NCI-H1694 (cell line): ENCODE measurements around the gene BIRC6.
"Not testable (repeated sequence)": the region's sequence is repeated elsewhere in the genome, so short reads cannot be mapped to it uniquely, and the experiment has no call there.

Source experiments
- DNase-seq: peaks from one replicate; lab custom pipeline; 2025; lab: John Stamatoyannopoulos, UW

Gene BIRC6

DNA sequence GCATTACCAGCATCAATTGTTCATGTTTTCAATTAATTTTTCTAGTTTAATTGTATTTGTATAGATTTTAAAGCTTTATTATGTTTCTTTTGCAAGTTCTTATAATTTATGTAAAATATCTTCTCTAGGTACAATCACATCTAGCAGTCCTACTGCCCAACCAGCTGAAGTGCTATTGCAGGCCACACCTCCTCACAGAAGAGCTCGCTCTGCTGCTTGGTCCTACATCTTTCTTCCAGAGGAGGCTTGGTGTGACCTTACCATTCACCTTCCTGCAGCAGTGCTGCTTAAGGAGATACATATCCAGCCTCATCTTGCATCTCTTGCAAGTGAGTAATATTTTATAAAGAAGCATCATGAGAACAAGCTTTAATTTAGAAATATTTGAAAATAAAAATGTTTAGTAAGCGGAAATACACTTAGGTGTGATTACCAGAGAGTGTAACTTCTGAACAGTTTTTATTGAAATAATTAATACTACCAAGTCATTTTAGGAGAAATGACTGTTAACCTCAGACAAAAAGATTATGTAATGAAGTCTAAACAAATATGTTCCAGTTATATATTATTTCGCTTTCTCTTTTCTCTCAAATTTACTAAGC lies 148.2 kb downstream of the BIRC6 start:
- DNase-seq: no peak

DNA sequence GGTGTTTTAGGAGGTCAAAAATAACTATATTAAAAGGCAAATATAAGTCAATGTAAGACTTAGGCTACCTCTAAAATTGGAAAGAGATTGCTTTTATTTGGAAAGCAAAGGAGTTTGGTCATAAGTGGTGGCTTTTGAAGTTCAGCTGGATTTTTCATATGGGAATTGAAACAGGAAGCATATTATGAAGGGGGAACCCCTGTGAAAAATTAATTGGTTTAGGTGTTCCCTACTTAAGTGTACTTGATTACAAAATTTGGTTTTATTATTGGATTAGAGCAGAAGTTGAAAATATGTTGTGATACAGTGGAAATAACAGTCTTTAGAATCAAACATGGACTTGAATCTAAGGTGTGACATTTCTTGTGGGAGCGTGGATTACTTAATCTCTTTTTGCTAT lies 149.6 kb downstream of the BIRC6 start:
- no peak for DNase-seq

GRCh38 chr2:32514946-32515345 lies 158.1 kb downstream of the BIRC6 start:
- DNase-seq: no peak

GRCh38 chr2:32516567-32516966 lies 159.7 kb downstream of the BIRC6 start:
- no peak for DNase-seq

DNA sequence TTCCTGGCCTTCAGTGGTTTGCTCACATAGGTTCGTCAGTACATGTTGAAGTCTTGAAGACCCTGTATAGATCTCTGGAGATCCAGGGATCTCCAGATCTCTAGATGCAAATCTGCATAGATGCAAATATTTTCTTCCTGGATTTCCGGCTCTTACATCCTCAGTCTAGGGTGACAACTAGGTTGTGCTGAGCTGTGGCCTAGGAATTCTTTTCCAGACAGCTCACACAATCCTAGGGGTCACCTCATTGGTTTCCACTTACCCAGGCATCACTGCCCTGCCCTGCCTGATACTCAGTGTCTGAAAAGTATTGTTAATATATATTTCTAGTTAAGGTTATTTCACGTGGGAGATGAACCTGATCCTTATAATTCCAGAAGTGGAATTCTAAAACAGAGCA lies 165.9 kb downstream of the BIRC6 start:
- DNase-seq: no peak

DNA sequence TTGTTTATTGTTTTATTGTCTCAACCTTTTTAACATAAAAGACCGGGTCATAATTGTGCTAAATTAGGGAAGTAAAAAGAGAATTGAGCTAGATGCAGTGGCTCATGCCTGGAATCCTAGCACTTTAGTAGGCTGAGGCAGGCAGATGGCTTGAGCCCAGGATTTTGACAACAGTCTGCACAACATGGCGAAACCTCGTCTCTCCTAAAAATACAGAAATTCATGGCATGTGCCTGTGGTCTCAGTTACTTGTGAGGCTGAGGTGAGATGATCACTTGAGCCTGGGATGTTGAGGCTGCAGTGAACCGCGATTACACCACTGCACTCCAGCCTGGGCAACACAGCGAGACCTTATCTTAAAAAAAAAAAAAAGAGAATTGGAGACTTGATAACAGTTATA lies 166.9 kb downstream of the BIRC6 start:
- DNase-seq: no peak

DNA sequence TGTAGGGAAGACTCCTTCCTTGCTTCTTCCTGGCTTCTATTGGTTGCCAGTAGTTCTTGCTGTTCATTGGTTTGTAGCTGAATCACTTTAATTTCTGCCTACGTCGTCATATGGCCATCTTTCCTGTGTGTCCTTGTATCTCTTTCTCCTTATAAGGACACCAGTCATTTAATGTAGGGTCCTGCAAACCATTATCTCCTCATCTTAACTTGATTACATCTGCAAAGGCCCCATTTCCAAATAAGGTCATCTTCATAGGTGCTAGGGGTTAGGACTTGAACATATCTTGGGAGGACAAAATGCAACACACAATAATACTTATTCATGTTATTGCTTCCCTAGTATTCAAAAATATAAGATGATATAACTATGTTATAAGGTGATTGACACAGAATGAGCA lies 175.5 kb downstream of the BIRC6 start:
- no peak for DNase-seq

- DNase-seq: no peak
Measured at GRCh38 chr2:32532961-32533360, 176.1 kb downstream of the BIRC6 start.

- no peak for DNase-seq
Measured at GRCh38 chr2:32534831-32535230, 178.0 kb downstream of the BIRC6 start.

- no peak for DNase-seq
Measured at GRCh38 chr2:32538735-32539134, 181.9 kb downstream of the BIRC6 start.

DNA sequence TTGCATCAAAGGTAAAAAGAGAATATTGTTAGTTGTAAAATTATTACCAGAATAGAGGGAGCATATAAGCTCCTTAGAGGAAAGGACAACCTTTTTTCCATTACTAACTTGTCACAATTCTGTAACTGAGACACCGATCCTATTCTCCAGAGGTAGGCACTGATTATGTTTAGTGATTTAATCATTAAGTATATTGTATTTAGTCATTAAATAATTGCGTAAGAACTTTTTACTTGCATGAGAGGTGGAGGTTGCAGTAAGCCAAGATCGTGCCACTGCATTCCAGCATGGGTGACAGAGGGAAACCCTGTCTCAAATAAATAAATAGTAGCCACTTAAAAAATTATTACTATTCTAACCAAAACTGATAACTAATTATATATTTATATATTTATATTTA lies 195.7 kb downstream of the BIRC6 start:
- not testable (repeated sequence) for DNase-seq

GRCh38 chr2:32553829-32554432 lies 197.1 kb downstream of the BIRC6 start:
- DNase-seq: peak; percentile 51

DNA sequence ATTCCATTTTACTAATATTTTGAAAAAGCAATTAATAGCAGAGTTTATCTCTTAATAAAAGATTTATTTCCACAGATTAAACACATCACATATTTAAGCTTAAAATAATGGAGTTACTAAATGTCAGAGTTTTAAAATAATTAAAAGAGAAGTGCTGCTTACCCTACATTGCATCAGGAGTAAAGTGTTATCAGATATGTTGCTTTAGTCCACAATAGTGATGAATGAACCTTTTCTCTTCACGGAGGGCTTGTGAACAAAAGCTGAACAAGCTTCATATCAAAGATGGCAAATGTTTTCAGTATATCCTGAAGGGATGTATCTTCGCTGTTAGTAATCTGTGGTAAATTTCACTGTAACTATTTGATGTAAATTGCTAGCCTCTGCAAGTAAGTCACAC lies 201.7 kb downstream of the BIRC6 start:
- DNase-seq: no peak

GRCh38 chr2:32559136-32559535 lies 202.3 kb downstream of the BIRC6 start:
- no peak for DNase-seq

DNA sequence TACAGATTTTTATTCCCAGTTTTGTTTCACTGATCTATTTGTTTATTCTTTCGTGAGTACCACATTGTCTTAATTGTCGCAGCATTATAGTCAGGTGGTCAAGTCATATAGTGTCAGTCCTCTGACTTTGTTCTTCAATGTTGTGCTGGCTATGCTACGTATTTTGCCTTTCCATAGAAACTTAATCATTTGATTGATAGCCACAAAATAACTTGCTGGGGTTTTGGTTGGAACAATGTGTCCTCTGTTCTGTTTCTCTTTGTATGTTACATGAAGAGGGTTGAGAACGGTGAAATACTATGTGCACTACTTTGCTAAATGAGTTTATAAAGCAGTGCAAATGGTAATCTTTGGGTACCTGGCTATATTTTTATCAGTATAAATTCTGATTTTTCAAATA lies 206.1 kb downstream of the BIRC6 start:
- no peak for DNase-seq

DNA sequence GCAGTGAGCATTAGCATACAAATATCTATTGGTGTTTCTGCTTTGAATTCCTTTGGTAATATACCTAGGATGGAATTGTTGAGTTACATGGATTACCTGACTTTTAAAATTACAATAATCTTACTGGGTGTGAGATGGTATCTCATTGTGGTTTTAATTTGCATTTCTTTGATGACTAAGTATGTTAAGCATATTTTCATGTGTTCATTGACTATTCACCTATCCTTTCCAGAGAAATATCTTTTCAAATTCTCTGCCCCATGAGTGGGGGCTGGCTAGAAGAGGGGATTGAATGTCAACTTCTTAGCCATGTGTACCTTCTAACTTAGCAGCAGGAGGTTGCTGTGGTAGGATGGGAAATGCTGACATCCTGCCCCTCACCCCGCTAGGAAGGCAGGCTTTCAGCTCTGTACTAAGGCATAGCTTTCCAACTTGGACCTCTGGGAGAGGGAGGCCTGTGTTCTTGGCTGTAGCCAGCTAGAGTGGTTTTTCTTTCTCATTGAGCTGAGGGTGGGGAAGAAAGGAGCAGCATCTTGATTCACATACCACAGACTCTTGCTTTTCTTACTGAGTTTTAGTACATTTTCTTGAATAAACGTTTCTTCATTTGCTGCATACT lies 207.7 kb downstream of the BIRC6 start:
- no peak for DNase-seq

GRCh38 chr2:32565902-32566301 lies 209.1 kb downstream of the BIRC6 start:
- no peak for DNase-seq

GRCh38 chr2:32572030-32572429 lies 215.2 kb downstream of the BIRC6 start:
- DNase-seq: no peak

DNA sequence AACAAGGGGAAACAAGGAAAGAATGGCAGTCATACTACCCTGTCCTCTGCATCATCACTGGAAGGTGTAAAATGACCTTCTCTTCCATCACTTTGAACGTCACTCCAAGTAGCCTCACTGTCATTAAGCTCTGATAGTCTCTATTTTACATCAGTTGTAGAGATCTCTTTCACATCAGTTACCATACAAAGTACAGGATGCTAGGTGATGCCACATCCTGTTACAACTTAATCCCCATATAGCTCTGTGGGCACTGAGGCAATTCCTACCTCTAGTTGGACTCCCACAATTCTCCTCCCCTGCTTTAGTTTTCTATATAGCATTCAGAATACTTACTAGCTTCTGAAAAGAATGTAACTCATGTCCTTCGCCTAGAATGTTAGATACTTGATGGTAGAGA lies 215.9 kb downstream of the BIRC6 start:
- DNase-seq: no peak

GRCh38 chr2:32591669-32592463 lies 235.0 kb downstream of the BIRC6 start:
- DNase-seq: no peak

- no peak for DNase-seq
Measured at GRCh38 chr2:32594573-32594972, 237.8 kb downstream of the BIRC6 start.

- no peak for DNase-seq
Measured at GRCh38 chr2:32611366-32611765, 254.5 kb downstream of the BIRC6 start.

DNA sequence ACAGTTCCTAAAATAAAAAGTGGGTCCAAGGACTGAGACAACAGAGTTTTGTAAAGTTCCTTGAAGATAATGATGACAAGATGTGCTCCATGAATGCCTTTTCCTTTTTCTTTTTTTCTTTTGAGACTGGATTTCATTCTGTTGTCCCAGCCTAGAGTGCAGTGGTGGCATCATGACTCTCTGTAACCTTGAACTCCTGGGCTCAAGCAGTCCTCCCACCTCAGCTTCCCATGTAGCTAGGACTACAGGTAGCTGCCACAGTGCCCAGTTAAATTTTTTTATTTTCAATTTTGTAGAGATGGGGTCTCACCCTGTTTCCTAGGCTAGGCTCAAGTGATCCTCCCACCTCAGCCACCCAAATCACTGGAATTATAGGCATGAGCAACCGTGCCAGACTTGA lies 254.9 kb downstream of the BIRC6 start:
- DNase-seq: no peak
